GM12872 (cell line): Measurements from ENCODE around the gene PTBP3.

Experiments
- TF ChIP-seq, protein P1 (sequence below): IDR thresholded peaks from 3 replicates; pipeline ENCODE4 v1.5.1; 2011; ENCODE audit warnings: low read depth, mild to moderate bottlenecking, low read length, moderate library complexity; ENCODE audit not compliant: insufficient read depth

PTBP3 gene

DNA sequence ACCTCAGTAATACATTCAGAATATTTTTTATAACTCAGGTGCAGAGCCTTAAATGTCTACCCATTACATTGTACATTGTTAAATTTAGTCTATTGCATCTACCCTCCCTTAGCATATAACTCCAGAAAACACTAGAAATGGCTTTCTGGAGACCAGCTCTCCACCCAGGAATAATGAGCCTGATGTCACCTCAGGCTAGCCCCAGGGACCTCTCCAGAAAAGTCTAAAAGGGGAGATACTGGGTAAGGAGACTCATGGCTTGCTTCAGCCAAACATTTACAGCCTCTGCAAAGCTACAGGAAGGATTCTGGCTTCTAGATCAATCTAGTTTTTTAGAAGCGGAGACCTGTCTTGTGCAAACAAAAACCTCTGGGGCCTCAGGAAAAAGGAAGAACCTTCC is 144.5 kb downstream of the PTBP3 start:
- TF ChIP-seq, protein P1, sequence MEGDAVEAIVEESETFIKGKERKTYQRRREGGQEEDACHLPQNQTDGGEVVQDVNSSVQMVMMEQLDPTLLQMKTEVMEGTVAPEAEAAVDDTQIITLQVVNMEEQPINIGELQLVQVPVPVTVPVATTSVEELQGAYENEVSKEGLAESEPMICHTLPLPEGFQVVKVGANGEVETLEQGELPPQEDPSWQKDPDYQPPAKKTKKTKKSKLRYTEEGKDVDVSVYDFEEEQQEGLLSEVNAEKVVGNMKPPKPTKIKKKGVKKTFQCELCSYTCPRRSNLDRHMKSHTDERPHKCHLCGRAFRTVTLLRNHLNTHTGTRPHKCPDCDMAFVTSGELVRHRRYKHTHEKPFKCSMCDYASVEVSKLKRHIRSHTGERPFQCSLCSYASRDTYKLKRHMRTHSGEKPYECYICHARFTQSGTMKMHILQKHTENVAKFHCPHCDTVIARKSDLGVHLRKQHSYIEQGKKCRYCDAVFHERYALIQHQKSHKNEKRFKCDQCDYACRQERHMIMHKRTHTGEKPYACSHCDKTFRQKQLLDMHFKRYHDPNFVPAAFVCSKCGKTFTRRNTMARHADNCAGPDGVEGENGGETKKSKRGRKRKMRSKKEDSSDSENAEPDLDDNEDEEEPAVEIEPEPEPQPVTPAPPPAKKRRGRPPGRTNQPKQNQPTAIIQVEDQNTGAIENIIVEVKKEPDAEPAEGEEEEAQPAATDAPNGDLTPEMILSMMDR: no peak

GRCh38 chr9:112187404-112187803 is 146.0 kb downstream of the PTBP3 start:
- TF ChIP-seq, protein P1: no peak

- TF ChIP-seq, protein P1: no peak
These were observed 146.7 kb downstream of the PTBP3 start for GRCh38 chr9:112186695-112187094.

- TF ChIP-seq, protein P1: no peak
These were observed 148.5 kb downstream of the PTBP3 start for GRCh38 chr9:112184946-112185345.

DNA sequence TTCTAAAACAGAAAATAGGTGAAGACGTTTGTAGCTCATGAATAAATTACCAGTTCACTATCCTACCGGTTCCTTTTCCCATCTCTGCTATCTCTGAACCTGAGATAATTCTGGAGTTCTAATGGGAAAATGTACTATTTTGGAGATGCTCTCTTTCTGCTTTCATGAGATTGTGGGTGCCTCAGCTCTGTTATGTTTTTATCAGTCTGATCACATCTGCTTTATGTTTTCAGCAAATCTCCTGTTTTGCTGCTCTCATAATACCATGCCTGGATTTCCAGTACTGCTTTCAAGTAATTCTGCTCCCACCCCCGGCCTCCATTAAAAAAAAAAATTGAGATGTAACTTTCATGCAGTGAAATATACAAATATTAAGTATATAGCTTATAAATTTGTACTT is 149.2 kb downstream of the PTBP3 start:
- TF ChIP-seq, protein P1: no peak

DNA sequence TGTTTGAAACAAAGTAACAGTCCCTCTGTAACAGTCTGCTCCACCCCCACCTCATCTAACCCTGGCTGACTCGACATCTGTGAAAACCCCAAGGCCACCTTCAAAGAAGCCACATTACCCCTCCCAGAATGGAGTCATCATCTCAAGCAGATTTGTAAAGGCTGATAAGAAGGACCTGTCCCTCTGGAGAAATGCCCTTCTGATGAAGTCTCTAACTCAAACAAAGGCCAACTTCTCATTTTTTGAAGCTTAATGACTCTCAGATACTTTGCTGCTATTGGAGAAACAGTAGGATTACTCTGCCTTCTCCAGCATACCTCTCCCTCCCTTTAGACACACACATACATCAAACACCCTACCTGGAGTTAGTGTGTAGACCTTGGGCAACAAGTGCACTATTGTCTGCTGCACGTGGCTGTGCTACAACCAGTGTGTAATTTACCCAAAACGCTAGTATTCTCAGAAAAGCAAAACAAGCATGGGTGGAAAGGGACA is 153.0 kb downstream of the PTBP3 start:
- TF ChIP-seq, protein P1: no peak

DNA sequence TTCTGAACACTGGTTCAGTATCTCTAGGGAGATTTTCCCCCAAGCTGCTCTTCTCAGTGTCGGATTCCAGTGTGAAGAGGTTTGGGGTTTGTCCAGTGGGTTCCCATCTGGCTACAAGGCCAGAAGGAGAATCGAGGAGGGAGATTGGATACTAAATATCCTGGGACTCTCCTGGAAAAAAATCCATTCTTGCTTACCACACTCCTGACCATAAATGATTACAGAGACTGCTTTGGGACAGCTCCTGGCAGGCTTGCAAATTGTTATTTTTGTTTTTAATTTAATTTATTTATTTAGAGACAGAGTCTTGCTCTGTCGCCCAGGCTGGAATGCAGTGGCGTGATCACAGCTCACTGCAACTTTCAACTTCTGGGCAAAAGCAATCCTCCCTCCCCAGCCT is 153.6 kb downstream of the PTBP3 start:
- TF ChIP-seq, protein P1: no peak
